OCI-LY3 (cell line): Measurements from ENCODE around the gene CENPT.

Experiments
- H2AFZ ChIP-seq: fragments of 200-600, 300-600 bp; shearing (Covaris generic); 2 replicates; pipeline ENCODE4 v1.6.0; 2014; ENCODE audit warnings: antibody characterized with exemption, low read depth, low read length
- H3K27ac ChIP-seq: fragments of 200-600, 300-600 bp; sonication (generic); 2 replicates; pipeline ENCODE4 v1.5.1; 2014; ENCODE audit warnings: mild to moderate bottlenecking, low read length, moderate library complexity, mixed read lengths
- H3K27me3 ChIP-seq: fragments of 200-600, 300-600 bp; sonication (generic); 2 replicates; pipeline ENCODE4 v1.6.1; 2014; ENCODE audit warnings: low read depth, low read length, mixed read lengths
- H3K36me3 ChIP-seq: fragments of 200-600, 300-600 bp; sonication (generic); replicated peaks from 2 replicates; pipeline ENCODE3; 2014; ENCODE audit warnings: low read depth, low read length, mixed read lengths
- H3K4me1 ChIP-seq: fragments of 300-600, 200-600 bp; sonication (generic); 2 replicates; pipeline ENCODE4 v1.6.1; 2014; ENCODE audit warnings: low read length, mixed read lengths
- H3K4me2 ChIP-seq: fragments of 200-600, 300-600 bp; sonication (generic); 2 replicates; pipeline ENCODE4 v1.6.1; 2014; ENCODE audit warnings: low read length, mixed read lengths
- H3K4me3 ChIP-seq: fragments of 300-600, 200-600 bp; sonication (generic); 2 replicates; pipeline ENCODE4 v1.5.1; 2014; ENCODE audit warnings: antibody characterized with exemption, mild to moderate bottlenecking, low read length, moderate library complexity
- H3K79me2 ChIP-seq: fragments of 300-600, 200-600 bp; shearing (Covaris generic); 2 replicates; pipeline ENCODE4 v1.6.1; 2014; ENCODE audit warnings: mild to moderate bottlenecking, low read length, mixed read lengths
- H3K9ac ChIP-seq: fragments of 300-600, 200-600 bp; shearing (Covaris generic); 2 replicates; pipeline ENCODE4 v1.6.0; 2014; ENCODE audit warnings: mild to moderate bottlenecking, low read length, moderate library complexity
- H3K9me3 ChIP-seq: fragments of 200-600, 300-600 bp; shearing (Covaris generic); 2 replicates; pipeline ENCODE4 v1.6.1; 2014; ENCODE audit warnings: low read length, mixed read lengths; ENCODE audit not compliant: insufficient read depth
- H4K20me1 ChIP-seq: fragments of 200-600, 300-600 bp; sonication (generic); 2 replicates; pipeline ENCODE4 v1.6.1; 2016; ENCODE audit warnings: low read length, mixed read lengths; ENCODE audit not compliant: insufficient read depth
- EZH2phosphoT487 ChIP-seq: fragments of 200-600 bp; shearing (Covaris generic); IDR thresholded peaks from 2 replicates; pipeline ENCODE4 v1.6.1; 2018; ENCODE audit warnings: antibody characterized with exemption, mixed run types, low read depth
- TF ChIP-seq, protein P1 (sequence below): fragments of 200-600, 300-600 bp; sonication (generic); IDR thresholded peaks from 2 replicates; pipeline ENCODE4 v1.5.1; 2014; ENCODE audit warnings: antibody characterized with exemption, low read length, low read depth

CENPT gene

DNA sequence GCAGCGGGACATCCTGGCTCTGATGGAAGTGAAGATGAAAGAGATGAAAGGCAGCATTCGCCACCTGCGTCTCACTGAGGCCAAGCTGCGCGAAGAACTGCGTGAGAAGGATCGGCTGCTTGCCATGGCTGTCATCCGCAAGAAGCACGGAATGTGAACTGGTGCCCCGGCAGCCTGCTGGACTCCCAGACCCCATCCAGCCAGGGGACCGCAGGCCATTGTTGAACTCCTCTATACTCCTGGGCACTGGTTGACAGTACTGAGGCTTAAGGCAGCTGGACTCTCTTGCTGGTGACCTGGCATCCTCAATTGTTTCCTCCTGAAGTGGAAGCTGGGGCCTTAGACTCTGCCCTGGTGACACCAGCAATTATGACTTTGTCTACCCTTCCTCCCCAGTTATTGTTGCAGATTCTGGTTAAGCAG, 4.1 kb downstream of the CENPT start:
- peak overlapping the region; percentile 95 for H3K4me3 ChIP-seq
- no peaks in the 10 kb centered on the region for H3K9me3 ChIP-seq
- H3K27me3 ChIP-seq: no peaks in the 10 kb centered on the region
- peaks cover 31% of the 10 kb centered on the region for H3K4me1 ChIP-seq
- peak overlapping the region; percentile 71 for H3K4me2 ChIP-seq
- no peak overlapping the region for H3K27ac ChIP-seq
- H3K9ac ChIP-seq: peak overlapping the region; percentile 89; the same call in 1 of the 2 replicates
- H3K79me2 ChIP-seq: peaks cover 45% of the 10 kb centered on the region
- peaks cover 5% of the 10 kb centered on the region; the same call in 1 of the 2 replicates for H4K20me1 ChIP-seq
- no peaks in the 10 kb centered on the region for H3K36me3 ChIP-seq
- no peak overlapping the region for H2AFZ ChIP-seq
- TF ChIP-seq EZH2phosphoT487: no peak
- TF ChIP-seq, protein P1, sequence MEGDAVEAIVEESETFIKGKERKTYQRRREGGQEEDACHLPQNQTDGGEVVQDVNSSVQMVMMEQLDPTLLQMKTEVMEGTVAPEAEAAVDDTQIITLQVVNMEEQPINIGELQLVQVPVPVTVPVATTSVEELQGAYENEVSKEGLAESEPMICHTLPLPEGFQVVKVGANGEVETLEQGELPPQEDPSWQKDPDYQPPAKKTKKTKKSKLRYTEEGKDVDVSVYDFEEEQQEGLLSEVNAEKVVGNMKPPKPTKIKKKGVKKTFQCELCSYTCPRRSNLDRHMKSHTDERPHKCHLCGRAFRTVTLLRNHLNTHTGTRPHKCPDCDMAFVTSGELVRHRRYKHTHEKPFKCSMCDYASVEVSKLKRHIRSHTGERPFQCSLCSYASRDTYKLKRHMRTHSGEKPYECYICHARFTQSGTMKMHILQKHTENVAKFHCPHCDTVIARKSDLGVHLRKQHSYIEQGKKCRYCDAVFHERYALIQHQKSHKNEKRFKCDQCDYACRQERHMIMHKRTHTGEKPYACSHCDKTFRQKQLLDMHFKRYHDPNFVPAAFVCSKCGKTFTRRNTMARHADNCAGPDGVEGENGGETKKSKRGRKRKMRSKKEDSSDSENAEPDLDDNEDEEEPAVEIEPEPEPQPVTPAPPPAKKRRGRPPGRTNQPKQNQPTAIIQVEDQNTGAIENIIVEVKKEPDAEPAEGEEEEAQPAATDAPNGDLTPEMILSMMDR: no peak

DNA sequence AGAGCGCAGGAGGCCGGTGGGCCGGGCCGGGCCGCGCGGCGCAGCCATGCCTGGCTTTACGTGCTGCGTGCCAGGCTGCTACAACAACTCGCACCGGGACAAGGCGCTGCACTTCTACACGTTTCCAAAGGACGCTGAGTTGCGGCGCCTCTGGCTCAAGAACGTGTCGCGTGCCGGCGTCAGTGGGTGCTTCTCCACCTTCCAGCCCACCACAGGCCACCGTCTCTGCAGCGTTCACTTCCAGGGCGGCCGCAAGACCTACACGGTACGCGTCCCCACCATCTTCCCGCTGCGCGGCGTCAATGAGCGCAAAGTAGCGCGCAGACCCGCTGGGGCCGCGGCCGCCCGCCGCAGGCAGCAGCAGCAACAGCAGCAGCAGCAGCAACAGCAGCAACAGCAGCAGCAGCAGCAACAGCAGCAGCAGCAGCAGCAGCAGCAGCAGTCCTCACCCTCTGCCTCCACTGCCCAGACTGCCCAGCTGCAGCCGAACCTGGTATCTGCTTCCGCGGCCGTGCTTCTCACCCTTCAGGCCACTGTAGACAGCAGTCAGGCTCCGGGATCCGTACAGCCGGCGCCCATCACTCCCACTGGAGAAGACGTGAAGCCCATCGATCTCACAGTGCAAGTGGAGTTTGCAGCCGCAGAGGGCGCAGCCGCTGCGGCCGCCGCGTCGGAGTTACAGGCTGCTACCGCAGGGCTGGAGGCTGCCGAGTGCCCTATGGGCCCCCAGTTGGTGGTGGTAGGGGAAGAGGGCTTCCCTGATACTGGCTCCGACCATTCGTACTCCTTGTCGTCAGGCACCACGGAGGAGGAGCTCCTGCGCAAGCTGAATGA, 4.8 kb downstream of the CENPT start:
- Histone ChIP-seq H3K4me3 (peak overlapping the region; percentile 95), H3K27ac (no peak overlapping the region; the same call in 1 of the 2 replicates), H3K9ac (peak overlapping the region; percentile 89), H3K36me3 (no peaks in the 10 kb centered on the region), H3K4me1 (peaks cover 26% of the 10 kb centered on the region), H4K20me1 (peaks cover under 1% of the 10 kb centered on the region; the same call in 1 of the 2 replicates), H3K4me2 (peak overlapping the region; percentile 71), H3K9me3 (no peaks in the 10 kb centered on the region), H3K79me2 (peaks cover 39% of the 10 kb centered on the region), H2AFZ (no peak overlapping the region), H3K27me3 (no peaks in the 10 kb centered on the region)
- TF ChIP-seq EZH2phosphoT487: no peak
- TF ChIP-seq, protein P1: peak; percentile 7; the same call in 1 of the 2 replicates

DNA sequence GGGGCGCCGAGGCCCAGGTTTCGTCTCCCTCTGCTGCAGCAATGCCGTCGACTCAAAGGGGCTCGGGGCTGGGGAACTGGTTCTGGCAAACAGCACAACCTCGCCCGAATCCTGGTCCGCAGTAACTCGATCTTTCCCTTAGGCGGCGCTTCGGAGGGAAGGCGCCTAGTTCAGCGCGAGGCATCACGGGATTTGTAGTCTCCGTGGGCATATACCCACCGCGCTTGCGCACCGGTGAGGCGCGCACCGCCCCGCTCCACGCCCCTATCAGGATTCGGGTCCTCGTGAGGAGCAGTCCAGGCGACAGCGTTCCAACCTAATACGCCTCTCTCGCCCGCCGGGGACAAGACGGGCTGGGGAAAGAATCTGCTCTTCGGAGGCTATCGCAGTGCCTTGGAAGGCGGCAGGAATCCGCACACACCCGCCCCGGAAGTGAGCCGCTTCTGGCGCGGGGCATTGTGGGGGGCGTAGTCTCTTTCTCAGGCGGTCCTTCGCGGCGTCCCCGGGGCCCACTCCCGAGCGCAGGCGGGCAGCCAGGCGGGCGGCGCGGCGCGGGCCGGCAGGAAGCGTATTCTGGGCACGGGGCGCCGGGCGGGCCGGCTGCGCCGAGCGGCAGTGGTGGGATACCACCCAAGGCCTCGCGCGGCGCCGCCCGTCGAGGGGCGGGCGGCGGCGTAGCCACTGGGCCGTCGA, 5.5 kb downstream of the CENPT start, which contains the start of gene THAP11:
Gene THAP11 (plus strand): TSS at position 505 of the 693 bp plus-strand sequence. CDS start 235 bp downstream, outside the sequence.
- H3K9ac ChIP-seq: peak within 1 kb of the TSS; percentile 89
- no peak for TF ChIP-seq EZH2phosphoT487
- TF ChIP-seq, protein P1: peak; percentile 62
- peak within 1 kb of the TSS; percentile 83 for H3K27ac ChIP-seq
- peak within 1 kb of the TSS; percentile 95 for H3K4me3 ChIP-seq
- H2AFZ ChIP-seq: peak within 1 kb of the TSS; percentile 98
- H4K20me1 ChIP-seq: no peaks in the 10 kb centered on the region
- H3K9me3 ChIP-seq: no peaks in the 10 kb centered on the region
- peak within 1 kb of the TSS; percentile 91 for H3K4me2 ChIP-seq
- H3K36me3 ChIP-seq: no peaks in the 10 kb centered on the region
- H3K27me3 ChIP-seq: no peaks in the 10 kb centered on the region
- peaks cover 25% of the 10 kb centered on the region for H3K4me1 ChIP-seq
- H3K79me2 ChIP-seq: peaks cover 32% of the 10 kb centered on the region
